WTC11 (cell line): Measurements from ENCODE around the gene CCAR1. TPM values are rescaled to one million over a fixed set of nuclear protein-coding genes. Genes with fewer than 3 reads are reported as not detected.
A peak's percentile ranks its signal among the peaks of the same experiment; 100 is the strongest.

Experiments
- ATAC-seq: fragments of 200-7000 bp; cut with Tn5 transposase; 2 replicates; pipeline ENCODE4 v1.10.0; 2021; ENCODE audit warnings: mild to moderate bottlenecking, moderate library complexity
- CTCF ChIA-PET: fragments of 300-600 bp; sonication (Branson Sonifier 250); formaldehyde crosslinking; loops from one replicate; lab custom pipeline; 2021; ENCODE audit warnings: antibody characterized with exemption; lab: Charles Lee
- POLR2A ChIA-PET: fragments of 350-600 bp; sonication (Branson Sonifier 250); formaldehyde crosslinking; loops from one replicate; lab custom pipeline; 2021; ENCODE audit warnings: antibody characterized with exemption; lab: Charles Lee
- DNase-seq: peaks from one replicate; pipeline ENCODE4 v3.0.0; 2021; ENCODE audit warnings: low spot score
- H3K27ac Mint-ChIP-seq: 2 replicates; pipeline ENCODE4 v1.8.0; 2021; ENCODE audit warnings: mixed read lengths
- H3K27me3 Mint-ChIP-seq: 2 replicates; pipeline ENCODE4 v1.8.0; 2021; ENCODE audit warnings: low read depth, mild to moderate bottlenecking, moderate library complexity, mixed read lengths
- H3K36me3 Mint-ChIP-seq: 2 replicates; pipeline ENCODE4 v1.8.0; 2021; ENCODE audit warnings: mixed read lengths
- H3K4me1 Mint-ChIP-seq: 2 replicates; pipeline ENCODE4 v1.8.0; 2022; ENCODE audit warnings: mixed read lengths
- H3K4me3 Mint-ChIP-seq: 2 replicates; pipeline ENCODE4 v1.8.0; 2021; ENCODE audit warnings: mild to moderate bottlenecking, moderate library complexity, mixed read lengths
- H3K9me3 Mint-ChIP-seq: 2 replicates; pipeline ENCODE4 v1.8.0; 2021; ENCODE audit warnings: mixed read lengths
- ARID4B ChIP-seq: sonication (generic); formaldehyde crosslinking; IDR thresholded peaks from 2 replicates; pipeline ENCODE4 v1.8.0; 2023; ENCODE audit warnings: missing genetic modification reagents, mild to moderate bottlenecking, borderline replicate concordance
- CREB1 ChIP-seq: sonication (generic); formaldehyde crosslinking; IDR thresholded peaks from 2 replicates; pipeline ENCODE4 v1.8.0; 2023; ENCODE audit warnings: mild to moderate bottlenecking, missing genetic modification reagents
- NFATC4 ChIP-seq: fragments of 250-450 bp; sonication (Bioruptor Pico); IDR thresholded peaks from 2 replicates; pipeline ENCODE4 v1.9.0; 2021; ENCODE audit warnings: mild to moderate bottlenecking
- SMAD4 ChIP-seq: sonication (generic); formaldehyde crosslinking; IDR thresholded peaks from 2 replicates; pipeline ENCODE4 v1.8.0; 2022; ENCODE audit warnings: mild to moderate bottlenecking, missing genetic modification reagents
- SP1 ChIP-seq: sonication (generic); formaldehyde crosslinking; conservative IDR thresholded peaks from 2 replicates; pipeline ENCODE4 v1.8.1; 2022; ENCODE audit warnings: missing genetic modification reagents
- USF1 ChIP-seq: sonication (generic); formaldehyde crosslinking; IDR thresholded peaks from 2 replicates; pipeline ENCODE4 v1.8.0; 2022; ENCODE audit warnings: mild to moderate bottlenecking, missing genetic modification reagents
- USF2 ChIP-seq: sonication (generic); formaldehyde crosslinking; IDR thresholded peaks from 2 replicates; pipeline ENCODE4 v1.8.1; 2023; ENCODE audit warnings: mild to moderate bottlenecking, missing genetic modification reagents, moderate library complexity
- ZNF121 ChIP-seq: sonication (generic); formaldehyde crosslinking; IDR thresholded peaks from 2 replicates; pipeline ENCODE4 v1.8.0; 2023; ENCODE audit warnings: missing genetic modification reagents
- total RNA-seq: library from RNA; stranded (reverse); gene quantifications from 3 replicates; pipeline ENCODE4 v1.2.3, GENCODE V29; 2021
- TF ChIP-seq, protein P1 (sequence below): fragments of 250-450 bp; sonication (Bioruptor Pico); IDR thresholded peaks from 2 replicates; pipeline ENCODE4 v1.9.0; 2021; ENCODE audit warnings: mild to moderate bottlenecking
- TF ChIP-seq, protein P2 (sequence below): sonication (generic); formaldehyde crosslinking; IDR thresholded peaks from 2 replicates; pipeline ENCODE4 v1.8.0; 2022; ENCODE audit warnings: mild to moderate bottlenecking, missing genetic modification reagents
- TF ChIP-seq, protein P3 (sequence below): sonication (generic); formaldehyde crosslinking; IDR thresholded peaks from 2 replicates; pipeline ENCODE4 v1.8.0; 2022; ENCODE audit warnings: mild to moderate bottlenecking, missing genetic modification reagents

CCAR1 gene
- total RNA-seq, 1 experiment from 2014 or later = 95.4 TPM

GRCh38 chr10:68717435-68717834 is 3.6 kb upstream of the CCAR1 start:
- POLR2A ChIA-PET = no interaction called here
- H3K4me3 Mint-ChIP-seq = no peak overlapping the region
- H3K9me3 Mint-ChIP-seq = no peaks in the 10 kb centered on the region
- no peak for DNase-seq
- ATAC-seq = no peak
- no peaks in the 10 kb centered on the region; the same call in 1 of the 2 replicates for H3K27me3 Mint-ChIP-seq
- CTCF ChIA-PET = interaction anchor here (1.1 kb wide), 1 partner anchor 167 kb away, joined by 4 read pairs; no protein-coding TSS in a partner anchor
- TF ChIP-seq CREB1 (CRISPR knock-in tag) = no peak
- TF ChIP-seq, protein P1, sequence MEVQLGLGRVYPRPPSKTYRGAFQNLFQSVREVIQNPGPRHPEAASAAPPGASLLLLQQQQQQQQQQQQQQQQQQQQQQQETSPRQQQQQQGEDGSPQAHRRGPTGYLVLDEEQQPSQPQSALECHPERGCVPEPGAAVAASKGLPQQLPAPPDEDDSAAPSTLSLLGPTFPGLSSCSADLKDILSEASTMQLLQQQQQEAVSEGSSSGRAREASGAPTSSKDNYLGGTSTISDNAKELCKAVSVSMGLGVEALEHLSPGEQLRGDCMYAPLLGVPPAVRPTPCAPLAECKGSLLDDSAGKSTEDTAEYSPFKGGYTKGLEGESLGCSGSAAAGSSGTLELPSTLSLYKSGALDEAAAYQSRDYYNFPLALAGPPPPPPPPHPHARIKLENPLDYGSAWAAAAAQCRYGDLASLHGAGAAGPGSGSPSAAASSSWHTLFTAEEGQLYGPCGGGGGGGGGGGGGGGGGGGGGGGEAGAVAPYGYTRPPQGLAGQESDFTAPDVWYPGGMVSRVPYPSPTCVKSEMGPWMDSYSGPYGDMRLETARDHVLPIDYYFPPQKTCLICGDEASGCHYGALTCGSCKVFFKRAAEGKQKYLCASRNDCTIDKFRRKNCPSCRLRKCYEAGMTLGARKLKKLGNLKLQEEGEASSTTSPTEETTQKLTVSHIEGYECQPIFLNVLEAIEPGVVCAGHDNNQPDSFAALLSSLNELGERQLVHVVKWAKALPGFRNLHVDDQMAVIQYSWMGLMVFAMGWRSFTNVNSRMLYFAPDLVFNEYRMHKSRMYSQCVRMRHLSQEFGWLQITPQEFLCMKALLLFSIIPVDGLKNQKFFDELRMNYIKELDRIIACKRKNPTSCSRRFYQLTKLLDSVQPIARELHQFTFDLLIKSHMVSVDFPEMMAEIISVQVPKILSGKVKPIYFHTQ = no peak
- peak; percentile 78 for TF ChIP-seq ZNF121 (CRISPR knock-in tag)
- peaks cover 5% of the 10 kb centered on the region for H3K4me1 Mint-ChIP-seq
- peaks cover 5% of the 10 kb centered on the region for H3K36me3 Mint-ChIP-seq
- H3K27ac Mint-ChIP-seq = no peak overlapping the region

DNA sequence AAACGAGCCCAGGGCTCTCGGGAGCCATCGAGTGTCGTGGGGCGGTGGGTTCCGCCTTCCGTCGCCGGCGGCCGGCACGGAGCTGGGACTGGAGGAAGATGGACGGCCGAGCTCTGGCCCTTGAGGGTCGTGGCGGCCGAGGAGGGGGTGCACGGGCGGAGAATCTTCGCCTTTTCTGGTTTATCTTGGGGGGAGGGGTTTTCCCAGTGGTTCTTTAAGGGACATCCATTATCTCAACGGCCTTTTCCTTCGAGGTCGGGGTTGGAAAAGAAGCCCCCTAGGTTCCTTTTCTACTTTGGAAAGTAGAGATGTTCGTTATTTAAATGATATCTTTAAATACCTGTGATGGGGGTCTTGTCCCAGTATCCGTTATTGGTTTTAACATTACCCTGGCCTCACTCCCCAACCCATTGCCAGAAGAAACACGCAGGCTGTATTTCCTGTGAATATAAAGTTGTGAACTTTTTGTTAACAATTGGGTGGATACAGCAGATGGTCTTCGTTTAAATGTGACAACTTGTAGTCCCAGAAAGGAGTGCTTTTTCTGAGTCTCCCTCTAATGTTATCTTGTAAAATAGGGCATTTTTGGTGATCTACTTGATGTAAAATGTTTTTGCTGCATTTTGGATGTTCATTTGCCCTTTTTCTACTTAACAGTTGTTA is 765 bp downstream of the CCAR1 start:
- Mint-ChIP-seq H3K36me3 (peaks cover 32% of the 10 kb centered on the region), H3K4me1 (peaks cover 9% of the 10 kb centered on the region), H3K27me3 (no peaks in the 10 kb centered on the region; the same call in 1 of the 2 replicates), H3K4me3 (peak overlapping the region; percentile 92), H3K27ac (peak overlapping the region; percentile 84), H3K9me3 (no peaks in the 10 kb centered on the region)
- CTCF ChIA-PET = interaction anchor here (0.6 to 1.2 kb wide), 2 partner anchors 118 to 171 kb away, joined by 3 to 4 read pairs; no protein-coding TSS in a partner anchor
- DNase-seq (no peak), ATAC-seq (peak; percentile 14)
- no peak for TF ChIP-seq CREB1 (CRISPR knock-in tag)
- TF ChIP-seq, protein P2, sequence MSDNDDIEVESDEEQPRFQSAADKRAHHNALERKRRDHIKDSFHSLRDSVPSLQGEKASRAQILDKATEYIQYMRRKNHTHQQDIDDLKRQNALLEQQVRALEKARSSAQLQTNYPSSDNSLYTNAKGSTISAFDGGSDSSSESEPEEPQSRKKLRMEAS (CRISPR knock-in tag) = peak; percentile 28; the same call in 1 of the 2 replicates
- TF ChIP-seq USF2 (CRISPR knock-in tag) = no peak
- TF ChIP-seq USF1 (CRISPR knock-in tag) = peak; percentile 14; the same call in 1 of the 2 replicates
- TF ChIP-seq, protein P3, sequence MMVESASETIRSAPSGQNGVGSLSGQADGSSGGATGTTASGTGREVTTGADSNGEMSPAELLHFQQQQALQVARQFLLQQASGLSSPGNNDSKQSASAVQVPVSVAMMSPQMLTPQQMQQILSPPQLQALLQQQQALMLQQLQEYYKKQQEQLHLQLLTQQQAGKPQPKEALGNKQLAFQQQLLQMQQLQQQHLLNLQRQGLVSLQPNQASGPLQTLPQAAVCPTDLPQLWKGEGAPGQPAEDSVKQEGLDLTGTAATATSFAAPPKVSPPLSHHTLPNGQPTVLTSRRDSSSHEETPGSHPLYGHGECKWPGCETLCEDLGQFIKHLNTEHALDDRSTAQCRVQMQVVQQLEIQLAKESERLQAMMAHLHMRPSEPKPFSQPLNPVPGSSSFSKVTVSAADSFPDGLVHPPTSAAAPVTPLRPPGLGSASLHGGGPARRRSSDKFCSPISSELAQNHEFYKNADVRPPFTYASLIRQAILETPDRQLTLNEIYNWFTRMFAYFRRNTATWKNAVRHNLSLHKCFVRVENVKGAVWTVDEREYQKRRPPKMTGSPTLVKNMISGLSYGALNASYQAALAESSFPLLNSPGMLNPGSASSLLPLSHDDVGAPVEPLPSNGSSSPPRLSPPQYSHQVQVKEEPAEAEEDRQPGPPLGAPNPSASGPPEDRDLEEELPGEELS = peak; percentile 37; the same call in 1 of the 2 replicates
- 0 out of 2 replicates have a peak, but pooled peaks have one; percentile 16 for TF ChIP-seq ARID4B (CRISPR knock-in tag)
- no peak for TF ChIP-seq SP1 (CRISPR knock-in tag)
- 0 out of 2 replicates have a peak, but pooled peaks have one; percentile 33 for TF ChIP-seq SMAD4 (CRISPR knock-in tag)
- no peak for TF ChIP-seq NFATC4 (CRISPR knock-in tag)
- POLR2A ChIA-PET = interaction anchor here (0.5 to 1.5 kb wide), 5 partner anchors 162 to 202 kb away, joined by 3 to 5 read pairs (median 4); partner anchors contain the start of gene TET1
